SHP77 treated with DMSO at 0.1 percent for 48 hours (cell line): ENCODE results near the gene ATP23.

Source experiments
- DNase-seq: peaks from one replicate; lab custom pipeline; 2025; lab: John Stamatoyannopoulos, UW

ATP23 gene

GRCh38 chr12:57983146-57983857 lies 41.9 kb downstream of the ATP23 start:
- no peak for DNase-seq

- no peak for DNase-seq
Observed at GRCh38 chr12:57983858-57984505, 42.6 kb downstream of the ATP23 start.

- no peak for DNase-seq
Observed at GRCh38 chr12:57984629-57985151, 43.3 kb downstream of the ATP23 start.

DNA sequence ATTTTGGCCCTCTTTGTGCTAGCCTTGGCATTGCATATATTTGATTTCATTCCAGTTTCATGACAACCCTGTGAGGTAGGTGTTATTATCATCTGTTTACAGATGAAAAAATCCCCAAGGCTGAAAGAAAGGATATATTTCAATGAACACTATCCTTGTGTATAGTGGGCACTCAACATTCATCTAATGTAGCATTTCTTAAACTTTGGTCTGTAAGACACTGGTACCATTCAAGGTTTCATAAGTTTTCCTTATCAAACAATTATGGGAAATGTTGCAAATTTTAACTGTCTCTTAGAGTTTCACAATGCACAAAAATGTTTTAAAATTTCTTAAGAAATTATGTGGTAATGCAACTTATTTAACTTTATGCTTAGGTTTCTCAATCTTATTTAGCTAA lies 44.3 kb downstream of the ATP23 start:
- no peak for DNase-seq

- no peak for DNase-seq
Observed at GRCh38 chr12:57989838-57990237, 48.5 kb downstream of the ATP23 start.

- DNase-seq = no peak
Observed at GRCh38 chr12:57990241-57990883, 49.0 kb downstream of the ATP23 start.

- no peak for DNase-seq
Observed at GRCh38 chr12:57992001-57992400, 50.6 kb downstream of the ATP23 start.

GRCh38 chr12:57993030-57993429 lies 51.7 kb downstream of the ATP23 start:
- no peak for DNase-seq

- no peak for DNase-seq
Observed at GRCh38 chr12:57993834-57994233, 52.5 kb downstream of the ATP23 start.

- no peak for DNase-seq
Observed at GRCh38 chr12:57996520-57996919, 55.2 kb downstream of the ATP23 start.

- no peak for DNase-seq
Observed at GRCh38 chr12:57998251-57998650, 56.9 kb downstream of the ATP23 start.

GRCh38 chr12:58000499-58000898 lies 59.1 kb downstream of the ATP23 start:
- no peak for DNase-seq

GRCh38 chr12:58007875-58008274 lies 66.5 kb downstream of the ATP23 start:
- no peak for DNase-seq

DNA sequence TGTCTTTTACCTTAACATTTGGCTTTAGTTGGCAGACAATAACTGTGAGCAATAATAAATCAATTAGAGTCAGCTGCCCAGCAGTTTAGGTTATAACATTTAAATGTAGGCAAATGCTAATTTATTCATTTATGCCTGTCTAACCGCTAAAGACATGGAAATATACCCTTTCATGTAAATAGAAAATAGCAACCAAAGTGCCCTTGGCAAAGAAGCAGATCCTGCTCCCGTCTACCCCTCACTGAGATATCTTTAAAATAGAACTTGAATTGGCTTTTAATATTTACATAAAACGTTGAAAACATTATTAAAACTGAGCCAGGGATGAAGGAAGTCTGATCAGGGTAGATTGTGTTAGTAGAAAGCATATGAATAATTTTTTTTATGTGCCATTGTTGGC lies 67.3 kb downstream of the ATP23 start:
- DNase-seq = no peak
